Hepatocyte (in vitro differentiated cells): Measurements from ENCODE around the gene GHRL.

Experiments used
- CTCF ChIP-seq: fragments of 200-600 bp; sonication (generic); IDR thresholded peaks from 2 replicates; pipeline ENCODE4 v1.5.1; 2016; ENCODE audit warnings: antibody characterized with exemption, mild to moderate bottlenecking; ENCODE audit not compliant: poor library complexity
- EZH2 ChIP-seq: fragments of 200-600 bp; sonication (generic); IDR thresholded peaks from 2 replicates; pipeline ENCODE4 v1.6.1; 2016; ENCODE audit warnings: antibody characterized with exemption, mild to moderate bottlenecking, borderline replicate concordance
- EZH2phosphoT487 ChIP-seq: fragments of 200-600 bp; sonication (generic); IDR thresholded peaks from one replicate; pipeline ENCODE4 v1.6.1; 2018; ENCODE audit warnings: antibody characterized with exemption, mild to moderate bottlenecking, low read depth, moderate library complexity; ENCODE audit not compliant: unreplicated experiment, severe bottlenecking

GRCh38 chr3:10315101-10315500, 22.4 kb upstream of the GHRL start:
- no peak for TF ChIP-seq CTCF
- no peak for TF ChIP-seq EZH2
- no peak for TF ChIP-seq EZH2phosphoT487
